ENCODE results near the gene XCR1. TPM values are rescaled to one million over a fixed set of nuclear protein-coding genes. Genes with fewer than 3 reads are reported as not detected.
"Not testable (repeated sequence)": the region's sequence is repeated elsewhere in the genome, so short reads cannot be mapped to it uniquely, and the experiment has no call there.

Gene XCR1
- total and polyA plus RNA-seq, 12 donors = 0.01 to 0.72 (median 0.09) TPM; not detected in 7

GRCh38 chr3:46010519-46011113 lies 16.7 kb downstream of the XCR1 start:
- DNase-seq = no peak
- Histone ChIP-seq H3K27ac (no peak overlapping the region), H3K9me3 (no peaks in the 10 kb centered on the region), H3K4me3 (no peak overlapping the region), H3K36me3 (no peaks in the 10 kb centered on the region), H3K4me1 (peaks cover 0 to 18% (median 6%) of the 10 kb centered on the region in 9 donors), H3K27me3 (no peaks in the 10 kb centered on the region)
- no peak for ATAC-seq
- intact Hi-C loops (cut with DNase I) = loop anchor here in 1 of 10 donors (5.0 kb wide), 1 partner anchor 52 kb away; no protein-coding TSS in a partner anchor
- WGBS, 2 donors = 94 to 95% methylated on average over 2 of the region's 2 CpGs
- TF ChIP-seq CTCF (IDR thresholded peaks at IDR 0.05) = no peak

GRCh38 chr3:46008058-46008457 lies 19.2 kb downstream of the XCR1 start:
- WGBS, 2 donors = 66 to 86% methylated on average over 6 of the region's 6 CpGs
- H3K27ac ChIP-seq = no peak overlapping the region
- no peak for TF ChIP-seq CTCF (IDR thresholded peaks at IDR 0.05)
- H3K36me3 ChIP-seq = no peaks in the 10 kb centered on the region
- intact Hi-C loops (cut with DNase I) = no loop called here
- no peaks in the 10 kb centered on the region for H3K27me3 ChIP-seq
- ATAC-seq (no peak), DNase-seq (no peak)
- peaks cover 0 to 18% (median 6%) of the 10 kb centered on the region in 9 donors for H3K4me1 ChIP-seq
- H3K9me3 ChIP-seq = no peaks in the 10 kb centered on the region
- no peak overlapping the region for H3K4me3 ChIP-seq

GRCh38 chr3:46007280-46007679 lies 20.0 kb downstream of the XCR1 start:
- intact Hi-C loops (cut with DNase I) = no loop called here
- peaks cover 0 to 18% (median 6%) of the 10 kb centered on the region in 9 donors for H3K4me1 ChIP-seq
- no peaks in the 10 kb centered on the region for H3K9me3 ChIP-seq
- ATAC-seq = no peak
- DNase-seq = no peak
- H3K36me3 ChIP-seq = no peaks in the 10 kb centered on the region
- H3K27me3 ChIP-seq = no peaks in the 10 kb centered on the region
- TF ChIP-seq CTCF (IDR thresholded peaks at IDR 0.05) = no peak
- peak overlapping the region in 3 of 10 donors; percentile 3 to 19 (median 15) for H3K27ac ChIP-seq
- no peak overlapping the region for H3K4me3 ChIP-seq

GRCh38 chr3:46006238-46007032 lies 20.8 kb downstream of the XCR1 start:
- no peaks in the 10 kb centered on the region for H3K36me3 ChIP-seq
- intact Hi-C loops (cut with DNase I) = no loop called here
- no peaks in the 10 kb centered on the region for H3K9me3 ChIP-seq
- no peak overlapping the region for H3K4me3 ChIP-seq
- peaks cover 0 to 18% (median 6%) of the 10 kb centered on the region in 9 donors for H3K4me1 ChIP-seq
- H3K27ac ChIP-seq = peak overlapping the region in 3 of 10 donors; percentile 3 to 19 (median 15)
- TF ChIP-seq CTCF (IDR thresholded peaks at IDR 0.05) = no peak
- DNase-seq (no peak), ATAC-seq (peak; percentile 17 to 81 (median 64))
- no peaks in the 10 kb centered on the region for H3K27me3 ChIP-seq
- WGBS, 2 donors = 51 to 55% methylated on average over 5 of the region's 5 CpGs

- H3K9me3 ChIP-seq; DNase-seq; H3K27me3 ChIP-seq; H3K27ac ChIP-seq; ATAC-seq; H3K36me3 ChIP-seq; intact Hi-C loops (cut with DNase I); H3K4me3 ChIP-seq: not testable (repeated sequence)
- H3K4me1 ChIP-seq = peaks cover 0 to 18% (median 6%) of the 10 kb centered on the region in 9 donors
Observed at GRCh38 chr3:46003706-46004105, 23.6 kb downstream of the XCR1 start.
